CD4-positive, alpha-beta T cell treated with Interleukin-21 for 1 hour (primary cell): ENCODE data around the gene CTNNBL1.

Source experiments
- DNase-seq: peaks from one replicate; pipeline ENCODE4 v3.0.0-alpha.2; 2020

CTNNBL1 gene

DNA sequence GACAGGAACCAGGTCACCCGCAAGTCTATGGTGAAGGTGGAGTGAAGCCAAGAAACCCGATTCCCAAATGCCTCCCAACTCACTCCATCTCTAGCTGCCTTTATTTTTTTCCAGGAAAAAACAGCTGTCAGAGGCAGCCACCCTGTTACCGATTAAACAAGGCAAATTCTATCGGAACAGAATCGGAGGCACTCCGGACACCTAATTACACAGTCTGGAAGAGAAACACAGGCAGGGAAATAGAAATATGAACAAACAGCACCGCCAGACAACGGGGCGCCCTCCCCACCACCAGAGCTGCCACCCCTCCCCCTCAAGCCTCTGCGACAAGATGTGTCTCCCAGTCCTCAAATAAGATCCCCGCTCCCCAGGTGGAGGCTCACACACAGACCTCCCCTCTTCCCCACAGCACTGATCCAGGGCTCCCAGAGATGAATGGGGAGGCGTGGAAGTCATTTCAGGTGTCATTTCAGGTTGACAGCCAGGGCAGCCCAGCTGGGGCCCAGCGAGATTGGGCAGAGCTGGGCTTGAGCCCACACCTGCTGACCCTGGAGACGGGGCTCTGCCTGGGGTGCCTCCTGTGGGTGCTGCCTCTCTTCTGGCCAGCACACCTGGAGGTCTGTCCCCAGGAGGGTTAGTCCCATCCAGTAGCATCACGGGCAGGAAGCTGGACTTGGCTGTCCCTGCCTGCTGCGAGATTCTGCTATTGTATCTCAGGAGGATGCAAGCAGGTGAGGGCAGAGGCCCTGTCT lies 189.3 kb downstream of the CTNNBL1 start:
- DNase-seq, result no peak

DNA sequence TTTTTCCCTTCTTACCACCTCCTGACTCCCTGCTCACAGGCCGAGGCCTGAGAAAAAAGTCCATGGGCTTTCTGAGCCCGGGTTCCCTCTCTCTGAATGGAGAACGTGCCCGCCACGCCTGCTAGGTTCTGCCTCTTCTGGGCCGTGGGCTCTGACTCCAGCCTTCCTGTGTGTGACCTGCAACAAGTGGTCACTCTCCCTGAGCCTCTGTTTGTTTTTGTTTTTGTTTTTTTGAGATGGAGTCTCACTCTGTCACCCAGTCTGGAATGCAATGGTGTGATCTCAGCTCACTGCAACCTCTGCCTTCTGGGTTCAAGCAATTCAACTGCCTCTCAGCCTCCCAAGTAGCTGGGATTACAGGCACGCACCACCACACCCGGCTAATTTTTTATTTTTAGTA lies 191.2 kb downstream of the CTNNBL1 start:
- DNase-seq, result no peak

- no peak for DNase-seq
Measured at GRCh38 chr20:37885593-37886503, 192.0 kb downstream of the CTNNBL1 start.

DNA sequence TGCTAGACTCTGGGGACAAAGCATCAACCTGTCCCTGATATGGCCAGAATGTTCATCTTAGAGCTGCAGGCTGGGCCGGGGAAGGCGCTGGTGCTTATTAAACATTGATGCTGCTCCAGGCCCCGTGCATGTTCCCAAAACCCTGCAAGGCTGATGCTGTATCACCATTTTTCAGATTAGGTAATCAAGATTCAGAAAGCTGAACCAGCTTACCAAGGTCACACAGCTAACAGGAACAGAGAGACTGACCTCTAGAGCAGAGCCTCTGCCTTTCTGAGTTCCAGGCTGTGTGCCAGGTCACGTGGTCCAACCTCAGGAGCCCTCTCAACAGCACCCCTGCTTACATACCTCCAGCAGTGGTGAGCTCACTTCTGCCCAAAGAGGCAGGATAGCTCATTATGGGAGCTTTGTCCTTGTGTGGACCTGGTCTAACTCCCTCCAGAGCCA lies 193.0 kb downstream of the CTNNBL1 start:
- DNase-seq, result no peak

GRCh38 chr20:37888641-37889040 lies 194.8 kb downstream of the CTNNBL1 start:
- no peak for DNase-seq

GRCh38 chr20:37890108-37890507 lies 196.3 kb downstream of the CTNNBL1 start:
- no peak for DNase-seq

- no peak for DNase-seq
Measured at GRCh38 chr20:37890643-37891042, 196.8 kb downstream of the CTNNBL1 start.

DNA sequence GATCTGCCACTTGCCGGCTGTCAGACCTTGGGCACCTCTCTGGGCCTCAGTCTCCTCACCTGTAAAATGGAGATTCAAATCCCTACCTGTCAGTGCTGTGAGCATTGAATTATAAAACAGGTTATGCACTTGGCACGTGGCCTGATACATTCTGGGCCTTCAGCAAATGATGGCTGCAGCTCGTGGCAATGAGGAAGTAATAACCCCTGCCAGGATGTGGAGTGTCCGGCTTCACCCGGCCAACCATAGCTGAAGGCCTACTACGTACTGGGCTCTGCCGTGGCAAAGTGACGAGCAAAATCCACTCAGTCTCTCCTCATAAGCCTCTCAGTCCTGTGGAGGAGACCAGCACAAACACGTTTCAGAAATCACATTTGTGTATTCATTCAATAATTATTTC lies 198.2 kb downstream of the CTNNBL1 start:
- no peak for DNase-seq

- DNase-seq, result no peak
Measured at GRCh38 chr20:37893566-37894241, 199.9 kb downstream of the CTNNBL1 start.

DNA sequence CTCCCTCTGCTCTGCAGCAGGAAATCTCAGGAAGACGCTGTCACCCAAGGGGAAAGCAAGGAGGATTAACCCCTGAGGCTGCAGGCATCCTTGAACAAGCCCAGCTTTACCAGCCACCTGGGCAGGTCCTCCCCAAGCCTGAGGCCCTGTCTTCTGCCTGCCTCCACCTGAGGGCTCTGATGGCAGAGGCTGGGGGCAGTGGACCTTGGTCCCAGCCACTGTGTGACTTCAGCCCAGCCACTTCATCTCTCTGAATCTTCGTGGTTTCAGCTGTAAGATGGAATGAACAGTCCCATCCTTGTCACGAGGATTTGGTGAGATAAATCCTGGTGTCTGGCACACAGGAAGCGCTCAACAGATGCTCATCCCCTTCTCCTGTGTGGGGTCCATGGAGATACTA lies 200.6 kb downstream of the CTNNBL1 start:
- no peak for DNase-seq

GRCh38 chr20:37895166-37895565 lies 201.3 kb downstream of the CTNNBL1 start:
- DNase-seq, result no peak

DNA sequence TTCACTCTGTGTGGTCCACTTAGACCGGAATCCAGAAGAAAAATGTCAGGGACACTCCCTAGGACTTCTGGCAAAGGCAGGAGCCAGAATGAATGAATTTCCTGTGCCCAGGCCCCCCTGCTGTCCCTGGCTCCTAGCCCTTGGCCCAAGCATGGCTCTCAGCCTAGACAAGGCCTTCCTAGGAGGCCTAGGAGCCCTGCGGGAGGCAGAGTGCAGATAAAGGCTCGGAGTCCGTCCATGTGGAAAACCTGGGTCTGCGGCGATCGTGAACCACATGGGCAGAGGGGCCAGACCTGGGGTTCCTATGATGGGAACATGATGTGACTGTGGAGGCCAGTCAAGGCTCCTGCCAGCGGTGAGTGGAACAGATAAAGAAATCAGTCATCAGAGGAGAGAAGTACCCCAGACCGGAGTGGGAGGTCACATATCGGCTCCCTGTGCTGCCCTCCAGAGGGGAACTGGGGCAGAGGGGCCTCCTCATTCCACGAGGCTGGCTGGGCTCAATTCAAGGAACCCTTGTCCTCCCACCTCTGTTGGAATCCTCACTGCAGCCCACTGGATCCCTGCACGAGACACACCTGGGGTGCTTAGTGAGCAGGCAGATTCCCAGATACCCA lies 203.2 kb downstream of the CTNNBL1 start:
- DNase-seq, result no peak

DNA sequence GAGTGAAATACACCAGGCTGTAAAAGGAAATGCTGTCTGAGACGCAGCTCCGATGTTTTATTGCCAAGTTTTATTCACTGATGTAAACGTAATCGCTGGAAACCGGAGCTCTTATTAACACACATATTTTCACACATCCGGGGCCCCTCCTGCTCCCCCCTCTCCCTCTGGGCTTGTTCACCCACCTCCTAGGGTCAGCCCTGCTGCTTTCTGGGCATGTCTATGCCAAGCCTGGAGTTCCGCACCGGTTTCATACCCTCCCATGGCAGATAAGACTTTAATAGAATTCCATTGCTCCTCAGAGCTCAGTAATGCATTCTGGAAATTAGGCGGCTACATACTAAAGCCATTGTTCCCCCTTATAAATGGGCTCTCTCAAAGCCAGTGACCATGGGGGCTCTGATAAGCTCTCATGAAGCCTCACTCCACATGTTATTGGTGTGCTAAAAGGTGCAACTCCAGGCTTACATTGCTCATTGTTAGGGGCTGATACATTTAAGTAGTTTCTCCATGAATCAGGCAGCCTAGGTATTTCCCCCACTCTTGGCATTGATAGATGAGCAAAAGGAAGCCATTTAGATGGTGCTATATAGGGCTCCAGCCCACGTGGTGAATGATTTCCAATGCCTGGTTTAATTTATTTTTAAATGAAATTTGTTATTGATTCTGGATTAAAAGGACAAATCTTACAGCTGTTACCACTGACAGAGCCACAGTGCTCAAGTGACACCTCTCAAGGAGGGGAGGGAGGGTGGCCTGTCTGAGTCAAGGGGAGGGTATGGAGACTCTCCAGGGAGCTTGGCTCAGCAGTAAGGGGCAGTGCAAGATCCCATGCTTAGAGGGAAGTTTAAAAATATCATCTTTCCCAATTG lies 204.6 kb downstream of the CTNNBL1 start:
- DNase-seq, result no peak

DNA sequence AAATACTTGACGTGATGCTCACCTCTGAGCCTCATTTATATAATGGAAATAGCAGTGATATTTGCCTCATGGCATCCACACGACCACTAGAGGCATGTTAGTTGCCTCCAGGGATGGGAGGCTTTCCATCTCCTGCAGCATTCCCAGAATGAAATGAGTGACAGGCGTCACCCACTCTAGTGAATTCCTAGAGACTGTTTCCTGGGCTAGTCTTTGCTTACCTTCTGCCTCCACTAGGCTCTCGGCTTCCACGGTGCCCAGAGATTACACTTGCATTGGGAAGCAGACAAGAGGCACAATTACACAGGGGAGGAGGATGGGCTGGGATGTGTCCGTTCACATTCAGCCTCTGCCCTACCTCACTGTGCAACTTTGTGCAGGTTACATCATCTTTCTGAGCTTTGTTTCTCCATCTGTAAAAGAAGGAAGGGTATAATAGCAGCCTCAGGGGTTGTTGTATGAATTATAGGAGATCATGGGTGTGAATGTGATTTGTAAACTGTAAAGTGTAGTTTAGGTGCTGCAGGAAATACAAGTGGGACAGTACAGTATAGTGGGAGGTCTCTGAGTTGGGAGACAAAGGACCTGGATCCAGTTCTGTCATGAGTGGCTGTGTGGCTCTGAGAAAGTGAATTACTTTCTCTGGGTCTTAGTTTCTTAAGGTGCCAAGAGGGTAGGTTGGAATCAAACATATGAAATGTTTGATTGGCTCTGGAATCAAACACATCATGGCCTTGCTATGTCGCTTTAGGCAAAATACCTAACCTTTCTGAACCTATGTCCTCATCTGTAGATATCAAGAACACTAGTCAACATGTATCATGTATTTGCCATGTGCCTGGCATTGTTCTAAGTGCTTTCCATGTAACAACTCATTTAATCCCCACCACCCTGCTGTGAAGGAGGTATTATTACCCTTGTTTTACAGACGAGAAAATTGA lies 205.5 kb downstream of the CTNNBL1 start:
- no peak for DNase-seq

- no peak for DNase-seq
Measured at GRCh38 chr20:37901240-37901639, 207.4 kb downstream of the CTNNBL1 start.

DNA sequence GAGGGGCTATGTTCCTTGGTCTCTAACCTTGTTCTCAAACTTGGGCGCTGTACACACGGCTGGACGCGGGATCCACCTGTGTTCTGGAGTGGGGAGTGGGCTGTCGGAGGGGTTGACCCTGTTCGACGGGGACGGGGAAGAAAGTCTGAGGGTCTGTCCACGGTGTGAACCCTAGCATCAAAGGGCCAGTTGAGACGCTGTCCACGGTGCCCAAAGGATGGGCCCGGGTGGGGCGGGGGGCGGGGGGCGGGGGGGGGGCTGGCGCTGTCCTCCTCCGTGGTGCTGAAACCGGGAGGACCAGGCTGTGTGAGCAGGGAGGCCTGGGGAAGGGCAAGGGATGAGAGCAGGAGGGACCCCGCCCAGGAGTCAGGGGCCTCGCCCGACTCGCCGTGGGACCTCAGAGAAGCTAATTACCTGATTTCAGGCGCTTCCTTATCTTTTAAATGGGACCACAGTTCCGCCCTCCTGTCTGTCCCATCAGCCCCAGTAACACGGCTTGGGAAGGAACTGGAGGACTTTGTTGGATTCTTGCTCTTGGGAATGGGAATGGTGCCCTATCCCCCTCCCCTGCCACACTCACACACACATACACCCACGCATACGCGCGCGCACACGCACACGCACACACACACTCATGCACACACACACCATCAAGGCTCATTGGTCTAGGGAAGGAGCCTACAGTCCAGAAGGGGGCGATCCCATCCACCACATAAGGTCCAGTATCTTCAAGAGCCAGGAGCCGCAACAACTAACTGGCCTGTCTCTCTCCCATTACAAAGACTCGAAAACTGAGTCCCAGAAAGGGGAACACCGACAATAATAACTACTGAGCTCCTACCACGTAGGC lies 208.0 kb downstream of the CTNNBL1 start:
- DNase-seq, result peak; percentile 4

- DNase-seq, result no peak
Measured at GRCh38 chr20:37902504-37903313, 208.9 kb downstream of the CTNNBL1 start, which contains the start of gene VSTM2L. Gene VSTM2L (plus strand): TSS chr20:37903127. CDS start chr20:37903351, 224 bp downstream.

- no peak for DNase-seq
Measured at GRCh38 chr20:37903317-37904007, 209.6 kb downstream of the CTNNBL1 start.
